T-helper 9 cell (primary cell): ENCODE measurements around the gene MCCC2.
"Not testable (repeated sequence)": the region's sequence is repeated elsewhere in the genome, so short reads cannot be mapped to it uniquely, and the experiment has no call there.

Source experiments
- DNase-seq: peaks from one replicate; pipeline ENCODE4 v3.0.0-alpha.2; 2020

MCCC2 gene

GRCh38 chr5:71663191-71663969 is 76.2 kb downstream of the MCCC2 start:
- DNase-seq: no peak

- DNase-seq: not testable (repeated sequence)
Observed at GRCh38 chr5:71664615-71665014, 77.5 kb downstream of the MCCC2 start.

GRCh38 chr5:71666321-71666720 is 79.2 kb downstream of the MCCC2 start:
- DNase-seq: no peak

GRCh38 chr5:71677977-71678376 is 90.8 kb downstream of the MCCC2 start:
- no peak for DNase-seq

DNA sequence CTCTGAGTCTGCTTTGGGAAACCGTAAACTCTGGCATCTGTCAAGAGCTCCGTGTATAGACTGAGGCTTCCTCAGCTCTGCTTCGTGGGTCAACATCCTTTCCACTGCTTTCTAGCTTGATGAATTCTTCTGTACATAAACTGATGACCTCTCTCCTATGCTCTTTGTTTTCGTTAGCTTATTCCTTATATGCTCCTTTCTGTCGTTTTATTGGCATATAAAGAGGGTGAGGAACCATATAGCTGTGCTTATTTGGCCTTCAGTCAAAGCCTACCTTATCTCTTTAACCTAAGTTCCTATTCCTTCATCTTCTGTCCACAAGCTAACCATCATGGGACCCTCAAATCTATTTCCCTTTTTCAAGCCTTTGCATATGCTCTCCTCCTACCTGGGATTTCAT is 92.6 kb downstream of the MCCC2 start:
- DNase-seq: no peak

GRCh38 chr5:71680510-71680909 is 93.4 kb downstream of the MCCC2 start:
- DNase-seq: no peak

GRCh38 chr5:71681296-71681695 is 94.2 kb downstream of the MCCC2 start:
- DNase-seq: no peak

DNA sequence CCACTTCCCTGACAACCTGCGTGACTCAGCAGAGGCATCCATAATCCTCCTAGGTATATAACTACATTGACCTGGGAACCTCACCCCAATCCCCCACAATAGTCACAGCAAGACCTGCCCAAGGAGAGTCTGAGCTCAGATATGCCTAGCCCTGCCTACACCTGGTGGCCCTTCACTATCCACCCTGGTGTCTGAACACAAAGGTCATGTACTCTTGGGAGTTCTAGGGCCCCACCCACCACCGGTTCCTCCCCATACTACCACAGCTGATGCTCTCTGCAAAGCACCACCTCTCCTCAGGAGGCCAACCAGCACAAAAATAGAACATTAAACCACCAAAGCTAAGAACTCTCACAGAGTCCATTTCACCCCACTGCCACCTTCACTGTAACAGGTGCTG is 97.2 kb downstream of the MCCC2 start:
- no peak for DNase-seq

DNA sequence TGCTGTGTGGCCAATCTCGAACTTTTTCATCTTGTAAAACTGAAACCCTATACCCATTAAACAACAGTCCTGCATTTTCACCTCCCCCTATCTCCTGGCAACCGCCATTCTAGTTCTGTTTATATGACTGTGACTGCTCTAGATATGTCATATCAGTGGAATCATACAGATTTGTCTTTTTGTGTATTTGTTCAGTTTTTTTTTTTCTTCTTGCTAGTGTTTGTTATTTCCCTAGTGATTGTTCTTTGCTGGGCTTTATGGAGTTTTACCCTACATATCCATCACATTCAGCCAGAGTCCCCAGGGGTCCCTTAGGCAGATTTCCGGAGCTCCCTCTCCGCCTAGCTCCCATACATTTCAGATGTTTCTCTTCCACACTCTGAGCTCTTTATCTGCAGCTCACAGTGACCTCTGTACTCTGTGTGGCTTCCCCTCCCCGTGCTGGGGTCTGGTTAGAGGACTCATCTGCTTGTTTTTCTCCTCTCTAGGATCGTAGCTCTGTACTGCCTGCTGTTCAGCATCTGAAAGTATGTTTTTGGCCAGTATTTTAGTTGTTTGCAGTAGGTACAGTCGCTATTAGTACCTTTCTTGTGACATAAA is 106.8 kb downstream of the MCCC2 start:
- no peak for DNase-seq

DNA sequence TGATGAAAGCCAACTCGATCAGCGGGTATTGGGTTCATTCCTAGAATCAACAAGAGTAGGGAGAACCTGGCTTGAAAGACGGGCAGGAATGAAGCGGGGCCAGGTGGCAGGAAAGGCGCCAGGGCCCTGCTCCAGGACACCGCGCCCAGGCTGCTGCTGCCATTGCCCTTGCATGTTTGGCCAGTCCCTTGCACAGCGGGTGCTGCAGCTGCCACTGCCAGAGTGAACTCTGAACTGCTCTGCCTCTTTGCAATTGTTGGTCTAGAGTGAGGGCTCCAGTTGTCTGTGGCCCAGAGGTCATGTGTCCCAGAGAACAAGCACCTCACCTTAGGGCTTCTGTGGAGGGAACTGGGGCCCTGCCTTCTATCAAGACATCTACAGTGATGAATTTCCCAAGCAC is 107.9 kb downstream of the MCCC2 start:
- DNase-seq: no peak

GRCh38 chr5:71695595-71695994 is 108.5 kb downstream of the MCCC2 start:
- no peak for DNase-seq

DNA sequence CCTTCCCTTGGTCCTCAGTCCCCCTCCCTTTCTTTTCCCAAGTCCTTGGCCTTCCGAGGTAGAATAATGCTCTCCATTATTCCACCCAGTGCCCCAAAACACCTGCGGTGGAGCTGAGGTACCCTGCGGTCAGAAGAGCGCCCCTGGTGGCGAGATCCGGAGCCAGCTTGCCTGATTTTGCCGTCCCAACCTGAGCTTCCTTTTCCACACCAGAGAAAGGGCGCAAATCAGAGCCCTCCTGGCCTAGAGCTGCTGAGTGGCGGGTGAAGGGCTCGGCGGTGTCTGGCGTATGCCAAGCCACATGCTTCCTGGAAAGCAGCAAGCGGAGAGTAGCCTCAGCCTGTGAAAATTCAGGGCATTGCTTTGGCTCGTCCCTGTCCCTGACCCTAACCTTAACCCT is 110.8 kb downstream of the MCCC2 start:
- DNase-seq: no peak

DNA sequence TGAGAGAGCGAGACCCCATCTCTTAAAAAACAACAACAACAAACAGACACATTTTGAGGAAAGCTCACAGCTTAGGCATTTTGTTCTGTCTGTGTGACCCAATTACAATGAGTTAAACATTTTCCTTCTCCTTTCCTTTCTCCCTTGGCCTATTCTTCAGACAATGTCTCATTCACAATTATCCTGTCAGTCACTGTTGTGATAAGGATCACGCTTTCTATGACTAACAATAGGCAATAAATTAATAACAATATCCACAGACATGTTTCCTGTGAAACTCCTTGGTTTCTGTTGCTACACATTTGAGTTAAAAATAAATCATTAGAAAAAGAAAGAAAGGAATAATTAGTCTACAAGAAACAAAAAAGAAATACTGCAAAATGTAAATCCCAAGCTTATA is 112.1 kb downstream of the MCCC2 start:
- no peak for DNase-seq

DNA sequence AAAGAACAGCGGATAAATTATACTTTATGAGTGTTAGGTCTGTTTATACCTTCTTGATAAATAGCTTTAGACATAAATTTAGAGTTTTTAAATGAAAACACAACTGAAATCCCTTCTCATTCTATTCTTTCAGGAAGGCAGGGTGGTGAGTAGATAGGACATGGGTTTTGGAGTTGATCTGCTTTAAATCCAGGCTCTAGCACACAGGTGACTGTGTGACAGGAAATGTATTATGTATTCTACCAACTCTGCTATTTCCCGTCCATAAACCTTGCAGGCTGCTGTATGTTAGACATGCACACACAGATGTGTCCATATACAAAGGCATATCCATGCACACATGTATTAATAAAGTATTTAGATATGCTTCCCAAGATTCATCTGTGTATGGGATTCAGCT is 112.6 kb downstream of the MCCC2 start:
- DNase-seq: no peak

GRCh38 chr5:71700803-71701202 is 113.7 kb downstream of the MCCC2 start:
- DNase-seq: no peak

DNA sequence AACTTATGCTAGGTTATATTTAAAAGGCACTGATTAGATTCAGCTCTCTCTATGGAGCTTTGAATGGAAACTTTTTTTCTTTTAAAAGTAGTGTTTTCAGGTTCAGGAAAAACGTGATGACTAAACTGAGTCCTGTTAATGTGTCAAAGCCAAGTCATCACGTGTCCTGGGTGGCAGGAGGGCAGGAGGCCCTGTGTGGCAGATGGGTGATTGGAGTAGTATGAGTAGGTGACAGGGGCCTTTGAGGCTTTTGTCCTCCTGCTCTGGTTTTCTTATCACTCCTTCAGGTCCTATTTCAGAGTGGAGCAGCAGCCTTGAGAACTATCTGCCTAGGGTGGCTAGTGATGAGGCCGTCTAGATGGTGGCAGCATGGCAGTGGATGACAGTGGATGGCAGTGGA is 114.3 kb downstream of the MCCC2 start:
- DNase-seq: no peak

- DNase-seq: no peak
Observed at GRCh38 chr5:71703941-71704340, 116.8 kb downstream of the MCCC2 start.

- no peak for DNase-seq
Observed at GRCh38 chr5:71705421-71705820, 118.3 kb downstream of the MCCC2 start.

GRCh38 chr5:71706906-71707305 is 119.8 kb downstream of the MCCC2 start:
- no peak for DNase-seq
